ENCODE results near the gene SCCPDH.
A peak's percentile ranks its signal among the peaks of the same experiment; 100 is the strongest.
"Not testable (repeated sequence)": the region's sequence is repeated elsewhere in the genome, so short reads cannot be mapped to it uniquely, and the experiment has no call there.

The SCCPDH gene

GRCh38 chr1:246724016-246724730 lies at the start of gene SCCPDH:
Gene SCCPDH (plus strand): TSS chr1:246724409. CDS start chr1:246724423, 14 bp downstream.
- peak in 1 of 2 experiments; percentile 15 for DNase-seq

DNA sequence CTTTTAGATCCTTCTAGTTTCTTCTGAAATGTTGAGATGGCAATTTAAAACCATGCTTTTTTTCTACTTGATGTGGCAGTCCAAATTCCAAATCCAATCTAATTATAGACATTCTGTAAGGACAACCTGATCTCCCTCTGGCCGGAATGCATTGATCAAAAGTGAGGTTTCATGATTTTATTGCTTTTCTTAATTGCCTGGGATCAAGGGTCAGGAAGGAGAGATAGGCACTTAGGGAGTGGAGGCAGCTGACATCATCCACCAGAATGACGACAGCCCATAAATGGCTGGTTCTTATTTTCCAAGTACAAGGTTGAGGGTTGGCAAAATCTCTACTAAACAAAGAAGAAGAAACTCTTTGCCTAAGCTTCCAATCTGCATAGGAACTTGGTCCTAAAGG lies 46.4 kb upstream of the SCCPDH start:
- DNase-seq, result no peak

GRCh38 chr1:246678816-246679793 lies 45.1 kb upstream of the SCCPDH start:
- DNase-seq, result peak in 1 of 2 experiments; percentile 31

DNA sequence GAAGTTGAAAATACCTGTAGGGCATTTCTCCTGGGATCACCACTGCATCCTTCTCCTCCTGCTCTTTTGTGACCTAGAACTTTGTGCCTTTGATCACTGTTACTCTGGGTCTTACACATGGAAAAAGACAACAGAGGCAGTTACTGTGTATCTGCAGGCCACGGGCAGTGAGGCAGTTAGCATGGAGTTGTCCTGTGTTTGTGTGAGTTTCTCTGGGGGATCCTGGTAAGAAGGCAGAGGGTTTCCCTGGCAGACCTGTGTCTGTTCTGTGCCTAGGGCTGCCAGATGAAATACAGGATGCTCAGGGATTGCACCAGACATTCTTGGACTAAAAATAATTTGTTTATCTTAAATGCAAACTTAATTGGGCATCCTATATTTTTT lies 44.4 kb upstream of the SCCPDH start:
- no peak for DNase-seq

DNA sequence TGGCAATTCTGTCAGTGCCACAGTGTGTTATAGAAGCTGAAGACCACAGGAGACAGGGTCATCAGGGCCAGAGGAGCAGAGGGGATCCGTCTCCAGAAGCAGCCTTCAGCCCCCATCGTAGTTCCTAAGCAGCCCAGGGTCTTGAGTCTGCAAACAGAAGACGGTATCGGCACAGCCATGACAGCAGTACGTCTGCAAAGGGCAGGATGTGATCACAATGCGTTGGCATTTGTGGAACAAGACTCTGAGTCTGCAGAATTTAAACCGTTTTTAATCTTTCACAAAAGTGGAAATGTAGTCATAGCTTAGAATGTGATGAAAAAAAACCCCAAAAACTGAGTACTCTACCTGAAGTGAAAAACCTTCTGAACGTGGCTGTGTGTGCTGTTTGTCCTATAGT lies 44.0 kb upstream of the SCCPDH start:
- no peak for DNase-seq

- peak; percentile 65 to 81 for DNase-seq
Measured at GRCh38 chr1:246680696-246681130, 43.5 kb upstream of the SCCPDH start.

GRCh38 chr1:246681900-246682895 lies 42.0 kb upstream of the SCCPDH start:
- DNase-seq, result no peak

DNA sequence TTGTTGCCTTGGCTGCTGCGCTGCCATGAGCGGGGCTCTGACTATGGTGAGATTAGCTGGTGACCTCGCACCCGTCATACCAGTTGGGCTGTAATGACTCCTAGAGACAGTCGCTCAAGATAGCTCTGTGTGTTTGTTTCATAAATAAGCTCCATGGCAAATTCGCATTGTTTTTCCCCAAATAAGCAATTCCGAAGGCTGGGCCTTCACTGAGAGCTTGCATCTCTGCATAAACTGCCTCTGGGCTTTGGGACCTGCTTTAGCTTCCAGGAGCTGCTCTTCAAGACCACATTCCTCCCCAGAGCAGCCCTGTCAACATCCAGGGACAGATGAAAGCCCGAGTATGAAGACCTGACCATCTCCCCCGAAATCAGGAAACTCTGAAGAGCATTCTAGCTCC lies 40.7 kb upstream of the SCCPDH start:
- no peak for DNase-seq

DNA sequence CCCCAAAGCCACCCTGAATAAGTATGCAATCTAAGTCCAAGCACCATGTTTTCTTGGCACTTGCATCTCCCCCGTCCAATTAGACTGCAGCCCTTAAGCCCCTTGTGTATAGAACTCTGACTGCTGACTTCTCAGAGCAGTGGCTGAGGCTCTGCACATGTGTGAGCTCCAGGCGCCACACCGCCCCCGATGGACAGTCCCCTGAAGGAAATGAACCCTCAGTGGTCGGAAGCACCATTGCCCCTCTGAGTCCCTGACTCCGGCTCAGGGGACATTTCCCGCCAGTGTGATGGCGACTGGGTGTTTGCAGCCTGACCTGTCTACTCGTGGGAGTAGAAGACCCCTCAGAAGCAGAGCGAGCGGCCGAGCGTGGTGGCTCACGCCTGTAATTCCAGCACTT lies 37.2 kb upstream of the SCCPDH start:
- no peak for DNase-seq

DNA sequence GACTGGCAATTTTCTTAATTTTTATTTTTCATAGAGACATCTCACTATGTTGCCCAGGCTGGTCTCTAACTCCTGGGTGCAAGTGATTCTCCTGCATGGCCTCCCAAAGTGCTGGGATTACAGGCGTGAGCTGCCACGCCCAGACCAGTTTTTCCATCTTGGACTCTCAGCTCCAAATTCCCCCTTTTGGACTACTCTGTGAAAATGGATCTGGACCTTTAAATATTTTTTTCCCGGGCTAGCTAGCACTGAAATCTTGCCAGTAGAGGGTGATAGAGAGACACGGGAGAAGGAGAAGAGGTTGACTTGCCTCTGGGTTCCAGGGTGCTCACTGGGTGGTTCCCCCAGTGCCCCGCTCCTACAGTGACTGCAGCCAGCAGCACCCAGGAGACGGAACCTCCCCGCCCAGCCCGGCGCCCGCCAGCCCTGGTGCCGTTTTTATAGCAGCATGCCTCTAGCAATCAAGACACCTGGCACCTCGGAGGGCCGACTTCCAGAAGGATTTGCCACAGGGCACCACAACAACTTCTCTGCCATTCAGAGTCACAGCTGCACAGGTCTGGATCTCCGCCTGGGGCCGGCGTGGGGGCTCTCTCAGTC lies 34.7 kb upstream of the SCCPDH start:
- peak in 1 of 2 experiments; percentile 35 for DNase-seq

DNA sequence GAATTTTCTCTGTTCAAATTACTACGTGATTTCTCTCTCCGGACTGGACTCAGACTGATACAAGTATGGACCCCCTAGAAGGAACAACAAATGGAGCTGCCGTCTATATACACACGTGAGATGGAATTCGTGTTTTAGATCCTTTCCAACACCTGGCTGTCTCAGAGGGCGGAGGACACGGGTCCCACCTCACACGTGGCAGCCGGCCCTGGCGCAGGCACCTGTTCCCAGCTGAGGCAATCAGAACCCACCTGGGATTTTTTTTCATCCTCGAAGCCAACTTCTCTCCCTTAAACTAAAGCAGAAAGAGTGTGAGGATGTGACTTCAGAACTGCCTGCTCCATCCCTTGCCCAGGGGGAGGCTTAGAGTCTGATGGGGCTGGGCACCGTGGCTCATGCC lies 34.1 kb upstream of the SCCPDH start:
- no peak for DNase-seq

DNA sequence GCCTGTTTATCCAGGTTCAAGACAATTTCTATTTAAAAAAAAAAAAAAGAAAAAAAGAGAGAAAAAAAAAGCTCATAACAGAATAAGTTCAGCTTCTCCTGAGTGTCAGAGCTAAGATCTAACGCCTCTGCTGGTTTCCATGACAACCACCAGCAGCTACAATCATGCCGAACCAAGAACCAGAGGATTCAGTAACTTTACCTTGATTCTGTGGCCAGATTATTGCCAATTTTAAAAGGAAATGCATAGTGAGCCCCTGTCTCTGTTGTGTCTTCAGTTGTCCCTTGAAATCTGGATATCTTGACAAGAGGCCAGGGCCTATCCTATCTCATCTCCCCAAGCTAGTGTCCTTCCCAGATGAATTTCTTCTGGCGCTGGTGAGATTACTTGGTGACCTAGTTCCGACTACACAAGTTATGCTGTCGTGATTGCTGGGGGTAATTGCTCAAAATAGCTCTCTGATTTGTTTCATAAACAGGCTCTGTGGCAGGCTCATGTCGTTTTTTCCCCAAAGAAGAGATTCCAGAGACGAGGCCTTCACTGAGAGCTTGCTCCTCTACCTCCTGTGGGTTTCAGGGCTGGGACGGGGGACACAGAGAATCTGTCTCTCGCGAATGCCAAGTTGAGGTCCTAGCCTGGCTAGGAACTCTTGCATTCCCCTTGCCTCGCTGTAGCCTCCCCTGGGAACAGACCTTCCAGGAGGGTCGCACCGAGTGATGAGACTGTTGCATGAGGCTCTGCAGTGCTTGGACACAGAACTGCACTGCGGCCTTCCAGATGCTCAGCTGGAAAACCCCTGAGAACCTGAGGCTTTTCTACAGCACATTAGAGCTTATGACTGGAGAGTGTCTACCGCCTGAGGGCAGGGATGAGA lies 32.4 kb upstream of the SCCPDH start:
- no peak for DNase-seq

GRCh38 chr1:246694213-246694895 lies 29.9 kb upstream of the SCCPDH start:
- DNase-seq, result not testable (repeated sequence)

- no peak for DNase-seq
Measured at GRCh38 chr1:246695136-246695535, 29.1 kb upstream of the SCCPDH start.

- DNase-seq, result no peak
Measured at GRCh38 chr1:246695666-246696065, 28.5 kb upstream of the SCCPDH start.

- no peak for DNase-seq
Measured at GRCh38 chr1:246698466-246699094, 25.6 kb upstream of the SCCPDH start.

- DNase-seq, result peak; percentile 5 to 46
Measured at GRCh38 chr1:246699095-246699735, 25.0 kb upstream of the SCCPDH start.

DNA sequence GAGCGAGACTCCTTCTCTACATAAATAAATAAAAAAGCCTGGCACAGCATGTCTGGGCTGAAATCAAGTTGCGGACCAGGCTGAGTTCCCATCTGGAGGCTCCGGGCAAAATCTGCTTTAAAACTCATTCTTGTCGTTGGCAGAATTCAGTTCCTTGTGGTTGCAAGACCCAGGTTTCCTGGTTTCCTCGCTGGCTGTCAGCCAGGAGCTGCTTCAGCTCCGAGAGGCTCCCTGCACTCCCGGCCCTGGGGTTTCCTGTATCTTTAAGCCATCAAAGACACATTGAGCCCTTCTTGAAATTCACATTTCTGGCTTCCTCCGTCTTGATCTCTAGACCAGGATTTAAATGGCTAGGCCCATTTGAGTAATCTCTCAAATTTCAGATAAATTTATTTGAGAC lies 20.6 kb upstream of the SCCPDH start:
- no peak for DNase-seq

- no peak for DNase-seq
Measured at GRCh38 chr1:246705368-246705767, 18.8 kb upstream of the SCCPDH start.
